HepG2 (cell line): ENCODE measurements around the gene GLYATL1B. TPM values are rescaled to one million over a fixed set of nuclear protein-coding genes. Genes with fewer than 3 reads are reported as not detected.

Experiments
- CHD2 ChIP-seq: IDR thresholded peaks from 2 replicates; pipeline ENCODE4 v1.6.1; 2011; ENCODE audit warnings: low read depth, low read length, improper control_type of control experiment
- DNMT3B ChIP-seq: conservative IDR thresholded peaks from 2 replicates; pipeline ENCODE4 v1.6.1; 2016; ENCODE audit warnings: missing biosample characterization, control low read depth
- FOSL2 ChIP-seq: sonication (generic); formaldehyde crosslinking; IDR thresholded peaks from 2 replicates; pipeline ENCODE4 v1.4.0; 2020; ENCODE audit warnings: missing genetic modification reagents
- GATAD1 ChIP-seq: IDR thresholded peaks from 2 replicates; pipeline ENCODE4 v1.6.1; 2016; ENCODE audit warnings: missing genetic modification reagents, missing compliant biosample characterization
- KMT2A ChIP-seq: sonication (generic); formaldehyde crosslinking; IDR thresholded peaks from 2 replicates; pipeline ENCODE4 v1.4.0; 2020; ENCODE audit warnings: missing genetic modification reagents
- NKX3-1 ChIP-seq: sonication (generic); formaldehyde crosslinking; IDR thresholded peaks from 2 replicates; pipeline ENCODE4 v1.5.0; 2020; ENCODE audit warnings: missing genetic modification reagents
- PITX1 ChIP-seq: sonication (generic); formaldehyde crosslinking; IDR thresholded peaks from 2 replicates; pipeline ENCODE4 v1.5.1; 2020; ENCODE audit warnings: mild to moderate bottlenecking, missing genetic modification reagents
- SALL2 ChIP-seq: sonication (generic); formaldehyde crosslinking; IDR thresholded peaks from 2 replicates; pipeline ENCODE4 v1.8.1; 2023; ENCODE audit warnings: mild to moderate bottlenecking, missing genetic modification reagents, inconsistent platforms
- SRSF9 ChIP-seq: fragments of 200-400 bp; formaldehyde crosslinking; IDR thresholded peaks from 2 replicates; pipeline ENCODE4 v1.6.1; 2018; ENCODE audit warnings: borderline replicate concordance, mild to moderate bottlenecking, low read depth, low read length; ENCODE audit not compliant: insufficient read depth, poor library complexity, severe bottlenecking
- TMF1 ChIP-seq: sonication (generic); formaldehyde crosslinking; IDR thresholded peaks from 2 replicates; pipeline ENCODE4 v1.8.1; 2022; ENCODE audit warnings: low read depth, missing genetic modification reagents
- TOE1 ChIP-seq: sonication (generic); formaldehyde crosslinking; IDR thresholded peaks from 2 replicates; pipeline ENCODE4 v1.4.0; 2020; ENCODE audit warnings: mild to moderate bottlenecking, missing genetic modification reagents
- ZBTB34 ChIP-seq: sonication (generic); formaldehyde crosslinking; IDR thresholded peaks from 2 replicates; pipeline ENCODE4 v1.8.0; 2022; ENCODE audit warnings: mild to moderate bottlenecking, missing genetic modification reagents
- ZNF558 ChIP-seq: sonication (generic); formaldehyde crosslinking; IDR thresholded peaks from 2 replicates; pipeline ENCODE4 v1.9.0; 2022; ENCODE audit warnings: mild to moderate bottlenecking, missing genetic modification reagents, borderline replicate concordance
- ZNF563 ChIP-seq: sonication (generic); formaldehyde crosslinking; IDR thresholded peaks from 2 replicates; pipeline ENCODE4 v1.8.0; 2022; ENCODE audit warnings: mild to moderate bottlenecking, moderate library complexity, missing genetic modification reagents
- ZNF672 ChIP-seq: sonication (generic); formaldehyde crosslinking; IDR thresholded peaks from 2 replicates; pipeline ENCODE4 v1.8.1; 2022; ENCODE audit warnings: missing genetic modification reagents
- ZNF784 ChIP-seq: sonication (generic); formaldehyde crosslinking; IDR thresholded peaks from 2 replicates; pipeline ENCODE4 v1.5.1; 2020; ENCODE audit warnings: missing genetic modification reagents, mild to moderate bottlenecking, borderline replicate concordance
- polyA plus RNA-seq, 8 experiments: library from polyadenylated mRNA; depleted of rRNA in 3 of 8; stranded (reverse) in 7 of 8; unstranded in 1 of 8; fragments of >200 nt; fragmentation: Illumina TruSeq in 4 of 8; extraction: Trizol in 4 of 8; gene quantifications; 2 replicates each; pipeline versions ENCODE4 v1.2.1 to v1.2.3, GENCODE V29; 2011 to 2016; ENCODE audit warnings: low read depth in 4 of 8, missing spikeins in 1 of 8, mixed read lengths in 1 of 8; ENCODE audit not compliant: insufficient read depth in 1 of 8
- total RNA-seq, 5 experiments: library from RNA; depleted of rRNA; stranded (reverse); fragments of >200 nt; fragmentation: Illumina TruSeq; extraction: Trizol; gene quantifications; 2 replicates each; pipeline ENCODE4 v1.2.3, GENCODE V29; 2016; ENCODE audit warnings: low read depth in 1 of 5
- TF ChIP-seq, protein P1 (sequence below): sonication (generic); formaldehyde crosslinking; IDR thresholded peaks from 2 replicates; pipeline ENCODE4 v1.5.0; 2020; ENCODE audit warnings: mild to moderate bottlenecking, missing genetic modification reagents
- TF ChIP-seq, protein P2 (sequence below): sonication (generic); formaldehyde crosslinking; IDR thresholded peaks from 2 replicates; pipeline ENCODE4 v1.5.1; 2020; ENCODE audit warnings: mild to moderate bottlenecking, missing genetic modification reagents, borderline replicate concordance

Gene GLYATL1B
- total and polyA plus RNA-seq, 2 of the 13 experiments (the other 11 are each of a cell fraction or from before 2014, with no cell fraction given): not detected

DNA sequence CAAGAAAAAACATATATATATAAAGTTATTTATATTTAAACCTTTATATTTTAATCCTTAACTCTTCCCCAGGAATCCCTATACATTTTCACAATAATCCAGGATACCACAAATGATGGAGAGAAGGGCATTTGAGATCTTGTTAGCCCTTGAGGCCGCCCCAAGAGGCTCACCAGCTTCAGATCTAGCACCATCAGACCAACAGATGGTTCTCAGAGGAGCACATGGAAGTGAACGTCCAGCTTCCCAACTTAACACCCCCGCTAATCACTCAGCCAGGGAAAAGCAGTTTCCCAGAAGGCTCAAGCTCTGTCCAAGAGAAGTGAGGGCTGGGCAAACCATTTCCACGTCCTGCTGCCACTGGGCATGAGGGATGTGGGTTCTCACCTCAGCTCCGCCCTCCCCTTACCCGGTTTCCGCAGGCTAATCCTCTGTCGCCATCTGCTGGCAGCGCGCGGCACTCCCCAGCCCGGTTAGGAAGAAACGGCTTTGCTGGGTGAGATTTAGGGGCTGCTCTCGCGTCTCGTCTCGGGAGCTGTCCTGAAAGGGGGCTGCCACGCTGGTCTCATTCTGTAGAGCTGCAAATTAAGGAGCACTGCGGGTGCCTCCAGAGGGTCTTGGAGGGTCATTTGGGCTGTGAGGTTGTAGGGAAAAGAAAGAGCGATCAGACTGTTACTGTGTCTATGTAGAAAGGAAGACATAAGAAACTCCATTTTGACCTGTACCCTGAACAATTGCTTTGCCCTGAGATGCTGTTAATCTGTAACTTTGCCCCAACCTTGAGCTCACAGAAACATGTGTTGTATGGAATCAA, 49.7 kb downstream of the GLYATL1B start (continued):
- peak; percentile 36; the same call in 1 of the 2 replicates for TF ChIP-seq ZNF563 (CRISPR knock-in tag)
- TF ChIP-seq ZNF558 (CRISPR knock-in tag): no peak
- TF ChIP-seq NKX3-1 (CRISPR knock-in tag): no peak
- no peak for TF ChIP-seq ZNF672 (CRISPR knock-in tag)
- 0 out of 2 replicates have a peak, but pooled peaks have one; percentile 23 for TF ChIP-seq KMT2A (CRISPR knock-in tag)
- no peak for TF ChIP-seq ZNF784 (CRISPR knock-in tag)
- TF ChIP-seq TMF1 (CRISPR knock-in tag): no peak
- TF ChIP-seq TOE1 (CRISPR knock-in tag): 0 out of 2 replicates have a peak, but pooled peaks have one; percentile 39
- TF ChIP-seq SRSF9: no peak
- TF ChIP-seq ZBTB34 (CRISPR knock-in tag): peak; percentile 52; the same call in 1 of the 2 replicates
- TF ChIP-seq DNMT3B (CRISPR knock-in tag): no peak
- TF ChIP-seq, protein P1, sequence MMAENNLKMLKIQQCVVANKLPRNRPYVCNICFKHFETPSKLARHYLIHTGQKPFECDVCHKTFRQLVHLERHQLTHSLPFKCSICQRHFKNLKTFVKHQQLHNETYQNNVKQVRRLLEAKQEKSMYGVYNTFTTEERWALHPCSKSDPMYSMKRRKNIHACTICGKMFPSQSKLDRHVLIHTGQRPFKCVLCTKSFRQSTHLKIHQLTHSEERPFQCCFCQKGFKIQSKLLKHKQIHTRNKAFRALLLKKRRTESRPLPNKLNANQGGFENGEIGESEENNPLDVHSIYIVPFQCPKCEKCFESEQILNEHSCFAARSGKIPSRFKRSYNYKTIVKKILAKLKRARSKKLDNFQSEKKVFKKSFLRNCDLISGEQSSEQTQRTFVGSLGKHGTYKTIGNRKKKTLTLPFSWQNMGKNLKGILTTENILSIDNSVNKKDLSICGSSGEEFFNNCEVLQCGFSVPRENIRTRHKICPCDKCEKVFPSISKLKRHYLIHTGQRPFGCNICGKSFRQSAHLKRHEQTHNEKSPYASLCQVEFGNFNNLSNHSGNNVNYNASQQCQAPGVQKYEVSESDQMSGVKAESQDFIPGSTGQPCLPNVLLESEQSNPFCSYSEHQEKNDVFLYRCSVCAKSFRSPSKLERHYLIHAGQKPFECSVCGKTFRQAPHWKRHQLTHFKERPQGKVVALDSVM (CRISPR knock-in tag): no peak
- TF ChIP-seq PITX1 (CRISPR knock-in tag): 0 out of 2 replicates have a peak, but pooled peaks have one; percentile 26
- TF ChIP-seq, protein P2, sequence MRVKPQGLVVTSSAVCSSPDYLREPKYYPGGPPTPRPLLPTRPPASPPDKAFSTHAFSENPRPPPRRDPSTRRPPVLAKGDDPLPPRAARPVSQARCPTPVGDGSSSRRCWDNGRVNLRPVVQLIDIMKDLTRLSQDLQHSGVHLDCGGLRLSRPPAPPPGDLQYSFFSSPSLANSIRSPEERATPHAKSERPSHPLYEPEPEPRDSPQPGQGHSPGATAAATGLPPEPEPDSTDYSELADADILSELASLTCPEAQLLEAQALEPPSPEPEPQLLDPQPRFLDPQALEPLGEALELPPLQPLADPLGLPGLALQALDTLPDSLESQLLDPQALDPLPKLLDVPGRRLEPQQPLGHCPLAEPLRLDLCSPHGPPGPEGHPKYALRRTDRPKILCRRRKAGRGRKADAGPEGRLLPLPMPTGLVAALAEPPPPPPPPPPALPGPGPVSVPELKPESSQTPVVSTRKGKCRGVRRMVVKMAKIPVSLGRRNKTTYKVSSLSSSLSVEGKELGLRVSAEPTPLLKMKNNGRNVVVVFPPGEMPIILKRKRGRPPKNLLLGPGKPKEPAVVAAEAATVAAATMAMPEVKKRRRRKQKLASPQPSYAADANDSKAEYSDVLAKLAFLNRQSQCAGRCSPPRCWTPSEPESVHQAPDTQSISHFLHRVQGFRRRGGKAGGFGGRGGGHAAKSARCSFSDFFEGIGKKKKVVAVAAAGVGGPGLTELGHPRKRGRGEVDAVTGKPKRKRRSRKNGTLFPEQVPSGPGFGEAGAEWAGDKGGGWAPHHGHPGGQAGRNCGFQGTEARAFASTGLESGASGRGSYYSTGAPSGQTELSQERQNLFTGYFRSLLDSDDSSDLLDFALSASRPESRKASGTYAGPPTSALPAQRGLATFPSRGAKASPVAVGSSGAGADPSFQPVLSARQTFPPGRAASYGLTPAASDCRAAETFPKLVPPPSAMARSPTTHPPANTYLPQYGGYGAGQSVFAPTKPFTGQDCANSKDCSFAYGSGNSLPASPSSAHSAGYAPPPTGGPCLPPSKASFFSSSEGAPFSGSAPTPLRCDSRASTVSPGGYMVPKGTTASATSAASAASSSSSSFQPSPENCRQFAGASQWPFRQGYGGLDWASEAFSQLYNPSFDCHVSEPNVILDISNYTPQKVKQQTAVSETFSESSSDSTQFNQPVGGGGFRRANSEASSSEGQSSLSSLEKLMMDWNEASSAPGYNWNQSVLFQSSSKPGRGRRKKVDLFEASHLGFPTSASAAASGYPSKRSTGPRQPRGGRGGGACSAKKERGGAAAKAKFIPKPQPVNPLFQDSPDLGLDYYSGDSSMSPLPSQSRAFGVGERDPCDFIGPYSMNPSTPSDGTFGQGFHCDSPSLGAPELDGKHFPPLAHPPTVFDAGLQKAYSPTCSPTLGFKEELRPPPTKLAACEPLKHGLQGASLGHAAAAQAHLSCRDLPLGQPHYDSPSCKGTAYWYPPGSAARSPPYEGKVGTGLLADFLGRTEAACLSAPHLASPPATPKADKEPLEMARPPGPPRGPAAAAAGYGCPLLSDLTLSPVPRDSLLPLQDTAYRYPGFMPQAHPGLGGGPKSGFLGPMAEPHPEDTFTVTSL (CRISPR knock-in tag): no peak
- peak; percentile 49; the same call in 1 of the 2 replicates for TF ChIP-seq CHD2
- no peak for TF ChIP-seq SALL2 (CRISPR knock-in tag)
- TF ChIP-seq FOSL2 (CRISPR knock-in tag): no peak
- TF ChIP-seq GATAD1 (CRISPR knock-in tag): peak; percentile 68; the same call in 1 of the 2 replicates
